B cell (primary cell): Measurements from ENCODE around the gene WBP1L. TPM values are rescaled to one million over a fixed set of nuclear protein-coding genes. Genes with fewer than 3 reads are reported as not detected.
"Not testable (repeated sequence)": the region's sequence is repeated elsewhere in the genome, so short reads cannot be mapped to it uniquely, and the experiment has no call there.

Experiments
- ATAC-seq: fragments of 200-7000 bp; cut with Tn5 transposase; one replicate; pipeline ENCODE4 v1.10.0; 2021; ENCODE audit warnings: low read depth, mild to moderate bottlenecking, moderate number of reproducible peaks, moderate library complexity
- CTCF ChIA-PET: fragments of 350-600 bp; sonication (Branson Sonifier 250); formaldehyde crosslinking; loops from one replicate; lab custom pipeline; 2021; ENCODE audit warnings: antibody characterized with exemption, inconsistent platforms; lab: Charles Lee
- POLR2A ChIA-PET: fragments of 350-600 bp; sonication (Branson Sonifier 250); formaldehyde crosslinking; loops from one replicate; lab custom pipeline; 2021; ENCODE audit warnings: antibody characterized with exemption; lab: Charles Lee
- DNase-seq: peaks from one replicate; pipeline ENCODE4 v3.0.0; 2013
- H2AFZ ChIP-seq: 2 replicates; pipeline ENCODE4 v1.6.1; 2012; ENCODE audit warnings: mild to moderate bottlenecking, low read depth, low read length; ENCODE audit not compliant: insufficient read depth, poor library complexity, severe bottlenecking
- H3K27ac ChIP-seq, 2 donors: 1 replicate in 1 of 2; 2 replicates in 1 of 2; pipeline ENCODE4 v1.5.1; 2012 to 2013; ENCODE audit warnings: low read length in 2 of 2, mild to moderate bottlenecking in 2 of 2, moderate library complexity in 1 of 2
- H3K27me3 ChIP-seq, 4 experiments: fragments of 200-600 bp in 1 of 4; sonication (generic) in 1 of 4; replicated peaks in 1 of 4; 1 replicate in 2 of 4; 2 replicates in 2 of 4; pipeline versions ENCODE4 v1.6.1 to v1.7.0; 2013 to 2016; ENCODE audit warnings: low read length in 3 of 4, mild to moderate bottlenecking in 2 of 4, mixed read lengths in 1 of 4, moderate library complexity in 1 of 4; ENCODE audit not compliant: insufficient read depth in 4 of 4, control insufficient read depth in 3 of 4; ENCODE audit errors: control extremely low read depth in 1 of 4
- H3K36me3 ChIP-seq, 2 experiments: replicated peaks in 1 of 2; 1 replicate in 1 of 2; 2 replicates in 1 of 2; pipeline versions ENCODE4 v1.6.1 to v1.7.1; 2013; ENCODE audit warnings: low read length in 1 of 2; ENCODE audit not compliant: insufficient read depth in 2 of 2, control insufficient read depth in 1 of 2; ENCODE audit errors: control extremely low read depth in 1 of 2, extremely low read depth in 1 of 2
- H3K4me1 ChIP-seq, 2 donors: fragments of 200-600 bp in 1 of 2; sonication (generic) in 1 of 2; 1 replicate in 1 of 2; 2 replicates in 1 of 2; pipeline versions ENCODE4 v1.5.1 to v1.6.1; 2013 to 2017; ENCODE audit warnings: low read length in 2 of 2; ENCODE audit not compliant: control insufficient read depth in 2 of 2, insufficient read depth in 2 of 2
- H3K4me2 ChIP-seq: replicated peaks from 2 replicates; pipeline ENCODE3; 2012; ENCODE audit warnings: mild to moderate bottlenecking, low read depth, low read length; ENCODE audit not compliant: poor library complexity, severe bottlenecking
- H3K4me3 ChIP-seq, 5 experiments: fragments of 200-600 bp in 1 of 5; sonication (generic) in 1 of 5; 1 replicate in 3 of 5; 2 replicates in 2 of 5; pipeline versions ENCODE4 v1.5.1 to v1.7.0; 2011 to 2016; ENCODE audit warnings: low read length in 4 of 5, mild to moderate bottlenecking in 4 of 5, low read depth in 2 of 5, control low read depth in 1 of 5, moderate library complexity in 1 of 5; ENCODE audit not compliant: insufficient read depth in 1 of 5; ENCODE audit errors: control extremely low read depth in 1 of 5, extremely low read depth in 1 of 5
- H3K79me2 ChIP-seq: fragments of 200-600 bp; sonication (generic); one replicate; pipeline ENCODE4 v1.6.0; 2016; ENCODE audit warnings: low read length; ENCODE audit not compliant: control insufficient read depth, insufficient read depth
- H3K9ac ChIP-seq: fragments of 200-600 bp; sonication (generic); 2 replicates; pipeline ENCODE4 v1.6.1; 2017; ENCODE audit warnings: mild to moderate bottlenecking, low read length, moderate library complexity
- H3K9me3 ChIP-seq, 3 donors: one replicate each; pipeline versions ENCODE4 v1.6.1 to v1.7.1; 2013; ENCODE audit warnings: low read length in 2 of 3; ENCODE audit not compliant: control insufficient read depth in 2 of 3, insufficient read depth in 1 of 3; ENCODE audit errors: control extremely low read depth in 1 of 3
- H4K20me1 ChIP-seq: 2 replicates; pipeline ENCODE4 v1.6.0; 2012; ENCODE audit warnings: mild to moderate bottlenecking, low read length; ENCODE audit not compliant: insufficient read depth, control insufficient read depth, poor library complexity, severe bottlenecking
- H3K27ac Mint-ChIP-seq: one replicate; pipeline ENCODE4 v1.8.0; 2021; ENCODE audit warnings: mixed read lengths
- H3K27me3 Mint-ChIP-seq: one replicate; pipeline ENCODE4 v1.8.0; 2021; ENCODE audit warnings: mixed read lengths
- H3K4me1 Mint-ChIP-seq: one replicate; pipeline ENCODE4 v1.8.0; 2021; ENCODE audit warnings: mixed read lengths
- H3K4me3 Mint-ChIP-seq: one replicate; pipeline ENCODE4 v1.8.0; 2021; ENCODE audit warnings: mixed read lengths
- H3K9me3 Mint-ChIP-seq: one replicate; pipeline ENCODE4 v1.8.0; 2022; ENCODE audit warnings: mixed read lengths; ENCODE audit not compliant: insufficient read depth
- CTCF ChIP-seq: fragments of 200-600 bp; IDR thresholded peaks from one replicate; pipeline ENCODE4 v1.8.0; 2022; ENCODE audit warnings: antibody characterized with exemption, mild to moderate bottlenecking
- EZH2 ChIP-seq: IDR thresholded peaks from 2 replicates; pipeline ENCODE4 v1.6.1; 2012; ENCODE audit warnings: borderline replicate concordance, low read depth, mild to moderate bottlenecking, moderate library complexity, low read length; ENCODE audit not compliant: insufficient read depth, poor library complexity, severe bottlenecking
- WGBS: methylation state at CpG from one replicate; pipeline ENCODE4 v1.1.5; 2013; ENCODE audit warnings: missing lambda C conversion rate; ENCODE audit not compliant: insufficient coverage; 5-methylcytosine and 5-hydroxymethylcytosine counted together
- intact Hi-C: fragments of 100-400 bp; cut with micrococcal nuclease; formaldehyde crosslinking; loops from one replicate; pipeline ENCODE4 v1.10.0; 2022
- polyA plus RNA-seq: library from polyadenylated mRNA; depleted of rRNA; stranded (reverse); fragments of >200 nt; gene quantifications from 2 replicates; pipeline ENCODE4 v1.2.3, GENCODE V29; 2012
- total RNA-seq, 2 donors: library from RNA; stranded (reverse); fragments of 120-200 nt in 1 of 2; gene quantifications; 1 replicate in 1 of 2; 2 replicates in 1 of 2; pipeline versions ENCODE4 v1.2.3 to v1.2.4, GENCODE V29; 2013 to 2022

The WBP1L gene
- total and polyA plus RNA-seq, 2 donors (not counting 1 experiment from before 2014, with no cell fraction given) = 14.3 to 43.2 TPM

GRCh38 chr10:102715880-102716279 is 27.9 kb upstream of the WBP1L start:
- intact Hi-C loops = loop anchor here (2.0 kb wide), 1 partner anchor 213 kb away; the partner anchor contains the start of genes ACTR1A and SUFU
- H3K27me3 Mint-ChIP-seq = no peaks in the 10 kb centered on the region
- ChIA-PET POLR2A (no interaction called here), CTCF (interaction anchor here (0.7 to 6.0 kb wide), 4 partner anchors 37 to 775 kb away, joined by 3 to 38 read pairs (median 6); partner anchors contain the start of gene ACTR1A)
- 100% methylated on average over 1 of the region's 1 CpG for WGBS
- no peak for ATAC-seq
- Histone ChIP-seq H4K20me1 (no peaks in the 10 kb centered on the region), H2AFZ (no peak overlapping the region), H3K9me3 (no peaks in the 10 kb centered on the region), H3K79me2 (peaks cover 51% of the 10 kb centered on the region), H3K36me3 (no peaks in the 10 kb centered on the region), H3K9ac (no peak overlapping the region), H3K4me3 (no peak overlapping the region), H3K4me1 (peaks cover 15 to 21% of the 10 kb centered on the region in 2 donors), H3K27ac (no peak overlapping the region), H3K4me2 (no peak overlapping the region), H3K27me3 (no peaks in the 10 kb centered on the region)
- no peak for DNase-seq
- peaks cover 34% of the 10 kb centered on the region for H3K4me1 Mint-ChIP-seq
- TF ChIP-seq EZH2 = no peak
- no peak for TF ChIP-seq CTCF
- no peaks in the 10 kb centered on the region for H3K9me3 Mint-ChIP-seq
- H3K27ac Mint-ChIP-seq = peak overlapping the region; percentile 46
- peak overlapping the region; percentile 75 for H3K4me3 Mint-ChIP-seq

GRCh38 chr10:102716900-102717565 is 26.7 kb upstream of the WBP1L start:
- ChIA-PET CTCF (interaction anchor here (0.6 to 0.7 kb wide), 2 partner anchors 90 to 775 kb away, joined by 3 to 4 read pairs; no protein-coding TSS in a partner anchor), POLR2A (interaction anchor here (0.7 kb wide), 1 partner anchor 1674 kb away, joined by 10 read pairs; no protein-coding TSS in a partner anchor)
- H3K27me3 ChIP-seq, H3K9me3 Mint-ChIP-seq, DNase-seq, H3K9ac ChIP-seq, H3K27ac Mint-ChIP-seq, ATAC-seq, H4K20me1 ChIP-seq, intact Hi-C loops, H3K27ac ChIP-seq, H3K9me3 ChIP-seq, H3K4me2 ChIP-seq, H3K4me3 Mint-ChIP-seq, H3K27me3 Mint-ChIP-seq, H3K4me3 ChIP-seq, H3K36me3 ChIP-seq, H2AFZ ChIP-seq: not testable (repeated sequence)
- H3K4me1 Mint-ChIP-seq = peaks cover 33% of the 10 kb centered on the region
- Histone ChIP-seq H3K4me1 (peaks cover 15 to 19% of the 10 kb centered on the region in 2 donors), H3K79me2 (peaks cover 50% of the 10 kb centered on the region)
- WGBS = 98% methylated on average over 15 of the region's 18 CpGs
